ENCODE results near the gene C5AR1.
A peak's percentile ranks its signal among the peaks of the same experiment; 100 is the strongest.
"Not testable (repeated sequence)": the region's sequence is repeated elsewhere in the genome, so short reads cannot be mapped to it uniquely, and the experiment has no call there.

C5AR1 gene

DNA sequence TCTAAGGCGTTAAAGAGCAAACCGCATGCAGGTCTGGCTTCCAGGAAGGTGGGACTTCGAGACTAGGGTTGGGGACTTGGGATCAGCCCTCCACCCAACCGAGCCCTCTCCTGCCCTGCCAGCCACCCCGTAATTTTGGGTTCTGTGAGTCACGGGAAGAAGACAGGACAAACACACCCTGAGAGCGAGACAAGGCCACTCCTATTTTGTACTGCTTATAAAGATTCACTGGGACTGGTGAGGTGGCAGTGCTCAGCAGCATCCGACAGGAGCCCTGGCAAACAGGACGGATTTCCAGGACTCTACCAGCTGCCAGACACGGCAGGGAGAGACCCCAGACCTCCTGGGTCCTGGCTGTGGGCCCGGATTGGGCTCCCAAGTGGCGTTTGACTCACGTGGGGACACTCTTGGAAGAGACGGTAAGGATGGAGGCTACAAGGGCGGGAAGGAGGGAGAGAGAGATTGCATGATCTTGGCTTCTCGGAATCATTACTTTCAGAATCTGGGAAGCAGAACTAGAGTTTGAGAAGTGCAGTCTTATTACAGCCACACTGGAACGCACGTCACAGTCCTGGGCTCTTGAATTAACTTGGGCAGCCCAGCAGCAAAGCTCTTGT is 22.4 kb downstream of the C5AR1 start, which contains the start of gene C5AR2:
Gene C5AR2, plus strand, starts transcription at position 245 of the 617 bp plus-strand sequence. CDS start 8,625 bp downstream, outside the sequence.
- no peak within 1 kb of the TSS for H3K4me3 Mint-ChIP-seq
- H3K27me3 Mint-ChIP-seq (ENCODE audit: low read depth), result no peaks in the 10 kb centered on the region
- H3K4me1 Mint-ChIP-seq (ENCODE audit: low read depth), result peaks cover 14% of the 10 kb centered on the region
- H3K36me3 Mint-ChIP-seq (ENCODE audit: low read depth), result no peaks in the 10 kb centered on the region
- no peak for DNase-seq (ENCODE audit: low spot score)
- H3K9me3 Mint-ChIP-seq, result no peaks in the 10 kb centered on the region
- H3K27ac Mint-ChIP-seq, result no peak within 1 kb of the TSS

GRCh38 chr19:47336765-47337718 is 27.4 kb downstream of the C5AR1 start:
- Mint-ChIP-seq H3K27ac (peak overlapping the region; percentile 81), H3K4me3 (peak overlapping the region; percentile 34)
- not testable (repeated sequence) for H3K36me3 Mint-ChIP-seq (ENCODE audit: low read depth); H3K9me3 Mint-ChIP-seq; H3K27me3 Mint-ChIP-seq (ENCODE audit: low read depth); DNase-seq (ENCODE audit: low spot score); H3K4me1 Mint-ChIP-seq (ENCODE audit: low read depth)

GRCh38 chr19:47339196-47339880 is 29.7 kb downstream of the C5AR1 start:
- Mint-ChIP-seq H3K27ac (no peak overlapping the region), H3K27me3 (ENCODE audit: low read depth) (no peaks in the 10 kb centered on the region), H3K36me3 (ENCODE audit: low read depth) (no peaks in the 10 kb centered on the region), H3K4me1 (ENCODE audit: low read depth) (peaks cover 9% of the 10 kb centered on the region), H3K4me3 (no peak overlapping the region), H3K9me3 (no peaks in the 10 kb centered on the region)
- DNase-seq (ENCODE audit: low spot score), result no peak

DNA sequence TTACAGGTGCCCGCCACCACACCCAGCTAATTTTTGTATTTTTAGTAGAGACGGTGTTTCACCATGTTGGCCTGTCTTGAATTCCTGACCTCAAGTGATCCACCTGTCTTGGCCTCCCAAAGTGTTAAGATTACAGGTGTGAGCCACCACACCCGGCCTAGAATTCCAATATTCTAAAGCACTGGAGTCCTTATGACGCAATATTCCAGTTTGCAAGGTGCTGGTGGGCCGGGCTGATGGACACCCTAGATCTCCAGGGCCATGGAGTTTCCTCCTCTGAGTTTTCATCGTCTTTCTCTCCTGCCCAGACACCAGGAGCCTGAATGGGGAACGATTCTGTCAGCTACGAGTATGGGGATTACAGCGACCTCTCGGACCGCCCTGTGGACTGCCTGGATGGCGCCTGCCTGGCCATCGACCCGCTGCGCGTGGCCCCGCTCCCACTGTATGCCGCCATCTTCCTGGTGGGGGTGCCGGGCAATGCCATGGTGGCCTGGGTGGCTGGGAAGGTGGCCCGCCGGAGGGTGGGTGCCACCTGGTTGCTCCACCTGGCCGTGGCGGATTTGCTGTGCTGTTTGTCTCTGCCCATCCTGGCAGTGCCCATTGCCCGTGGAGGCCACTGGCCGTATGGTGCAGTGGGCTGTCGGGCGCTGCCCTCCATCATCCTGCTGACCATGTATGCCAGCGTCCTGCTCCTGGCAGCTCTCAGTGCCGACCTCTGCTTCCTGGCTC is 31.0 kb downstream of the C5AR1 start:
- Mint-ChIP-seq H3K9me3 (no peaks in the 10 kb centered on the region), H3K4me1 (ENCODE audit: low read depth) (peaks cover 9% of the 10 kb centered on the region), H3K4me3 (no peak overlapping the region)

DNA sequence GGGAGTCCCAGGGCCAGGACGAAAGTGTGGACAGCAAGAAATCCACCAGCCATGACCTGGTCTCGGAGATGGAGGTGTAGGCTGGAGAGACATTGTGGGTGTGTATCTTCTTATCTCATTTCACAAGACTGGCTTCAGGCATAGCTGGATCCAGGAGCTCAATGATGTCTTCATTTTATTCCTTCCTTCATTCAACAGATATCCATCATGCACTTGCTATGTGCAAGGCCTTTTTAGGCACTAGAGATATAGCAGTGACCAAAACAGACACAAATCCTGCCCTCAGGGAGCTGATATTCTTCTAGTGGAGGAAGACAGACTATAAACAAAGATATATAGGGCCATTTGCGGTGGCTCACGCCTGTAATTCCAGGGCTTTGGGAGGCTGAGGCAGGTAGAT is 32.1 kb downstream of the C5AR1 start:
- DNase-seq (ENCODE audit: low spot score), result no peak
- Mint-ChIP-seq H3K36me3 (ENCODE audit: low read depth) (no peaks in the 10 kb centered on the region), H3K4me3 (no peak overlapping the region), H3K4me1 (ENCODE audit: low read depth) (peaks cover under 1% of the 10 kb centered on the region), H3K27ac (no peak overlapping the region), H3K27me3 (ENCODE audit: low read depth) (no peaks in the 10 kb centered on the region), H3K9me3 (no peaks in the 10 kb centered on the region)

More for the DNA sequence above, 31.0 kb downstream of the C5AR1 start:
- Mint-ChIP-seq H3K27ac (no peak overlapping the region), H3K36me3 (ENCODE audit: low read depth) (no peaks in the 10 kb centered on the region), H3K27me3 (ENCODE audit: low read depth) (no peaks in the 10 kb centered on the region)
- no peak for DNase-seq (ENCODE audit: low spot score)

DNA sequence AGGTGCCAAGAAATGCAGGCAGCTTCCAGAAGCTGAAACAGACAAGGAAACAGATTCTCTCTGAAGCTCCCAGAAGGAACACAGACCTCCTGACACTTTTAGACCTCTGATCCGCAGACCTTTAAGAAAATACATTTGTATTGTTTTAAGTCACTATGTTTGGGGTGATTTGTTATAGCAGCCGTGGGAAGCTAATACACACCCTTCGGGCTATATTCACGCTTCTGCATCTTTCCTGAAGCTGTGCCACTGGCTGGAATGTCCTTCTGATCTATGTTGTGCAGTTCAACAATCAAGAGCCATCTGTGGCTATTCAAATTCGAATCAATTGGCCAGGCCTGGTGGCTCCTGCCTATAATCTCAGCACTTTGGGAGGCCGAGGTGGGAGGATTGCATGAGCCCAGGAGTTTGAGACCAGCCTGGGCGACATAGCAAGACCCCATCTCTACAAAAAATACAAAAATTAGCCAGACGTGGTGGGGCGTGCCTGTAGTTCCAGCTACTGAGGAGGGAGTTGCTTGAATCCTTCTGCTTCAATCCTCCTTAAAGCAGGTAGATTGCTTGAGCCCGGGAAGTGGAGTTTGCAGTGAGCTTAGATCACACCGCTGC is 33.6 kb downstream of the C5AR1 start:
- Mint-ChIP-seq H3K9me3 (no peaks in the 10 kb centered on the region), H3K27ac (no peak overlapping the region), H3K36me3 (ENCODE audit: low read depth) (no peaks in the 10 kb centered on the region), H3K4me1 (ENCODE audit: low read depth) (no peaks in the 10 kb centered on the region), H3K27me3 (ENCODE audit: low read depth) (no peaks in the 10 kb centered on the region), H3K4me3 (no peak overlapping the region)
- DNase-seq (ENCODE audit: low spot score), result no peak

- Mint-ChIP-seq H3K27me3 (ENCODE audit: low read depth) (peaks cover 2% of the 10 kb centered on the region), H3K4me3 (no peak overlapping the region), H3K27ac (no peak overlapping the region), H3K4me1 (ENCODE audit: low read depth) (peaks cover 8% of the 10 kb centered on the region), H3K36me3 (ENCODE audit: low read depth) (no peaks in the 10 kb centered on the region), H3K9me3 (no peaks in the 10 kb centered on the region)
- DNase-seq (ENCODE audit: low spot score), result no peak
These were observed 34.8 kb downstream of the C5AR1 start for GRCh38 chr19:47344425-47344824.

GRCh38 chr19:47346024-47346423 is 36.4 kb downstream of the C5AR1 start:
- H3K4me1 Mint-ChIP-seq (ENCODE audit: low read depth), result peaks cover 19% of the 10 kb centered on the region
- not testable (repeated sequence) for H3K4me3 Mint-ChIP-seq; H3K27ac Mint-ChIP-seq; DNase-seq (ENCODE audit: low spot score); H3K36me3 Mint-ChIP-seq (ENCODE audit: low read depth); H3K9me3 Mint-ChIP-seq; H3K27me3 Mint-ChIP-seq (ENCODE audit: low read depth)

GRCh38 chr19:47348819-47349795 is 39.4 kb downstream of the C5AR1 start, which contains the start of gene DHX34:
TSS of gene DHX34 (plus strand) at chr19:47349315. CDS start at chr19:47353031, 3,716 bp downstream.
- H3K27me3 Mint-ChIP-seq (ENCODE audit: low read depth), result peaks cover 2% of the 10 kb centered on the region

DNA sequence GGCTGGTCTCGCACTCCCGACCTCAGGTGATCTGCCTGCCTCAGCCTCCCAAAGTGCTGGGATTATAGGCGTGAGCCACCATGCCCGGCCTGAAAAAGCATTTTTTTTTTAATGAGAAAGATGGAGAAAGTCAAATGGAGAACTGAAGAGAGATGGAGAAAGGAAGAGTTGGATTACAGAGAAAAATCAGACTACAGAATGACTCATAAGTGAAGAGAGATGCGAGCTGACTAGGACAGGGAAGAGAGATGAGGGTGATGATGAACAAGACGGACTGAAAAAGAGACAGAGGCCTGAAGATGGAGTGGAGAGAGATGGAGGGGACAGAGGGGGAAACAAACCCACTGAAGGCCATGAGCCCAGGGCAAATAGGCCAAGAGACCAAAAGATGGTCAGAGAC is 41.0 kb downstream of the C5AR1 start:
- Mint-ChIP-seq H3K27me3 (ENCODE audit: low read depth) (peaks cover 2% of the 10 kb centered on the region), H3K4me3 (peak overlapping the region; percentile 37), H3K27ac (peak overlapping the region; percentile 49), H3K36me3 (ENCODE audit: low read depth) (peaks cover 23% of the 10 kb centered on the region), H3K9me3 (no peaks in the 10 kb centered on the region), H3K4me1 (ENCODE audit: low read depth) (peaks cover 26% of the 10 kb centered on the region)
- no peak for DNase-seq (ENCODE audit: low spot score)

More at GRCh38 chr19:47348819-47349795, 39.4 kb downstream of the C5AR1 start, which contains the start of gene DHX34:
- peak; percentile 100 for DNase-seq (ENCODE audit: low spot score)
- Mint-ChIP-seq H3K27ac (peak within 1 kb of the TSS; percentile 94), H3K36me3 (ENCODE audit: low read depth) (peaks cover 13% of the 10 kb centered on the region), H3K4me1 (ENCODE audit: low read depth) (peaks cover 26% of the 10 kb centered on the region), H3K9me3 (no peaks in the 10 kb centered on the region), H3K4me3 (peak within 1 kb of the TSS; percentile 98)

GRCh38 chr19:47351548-47351947 is 41.9 kb downstream of the C5AR1 start:
- Mint-ChIP-seq H3K9me3 (no peaks in the 10 kb centered on the region), H3K36me3 (ENCODE audit: low read depth) (peaks cover 31% of the 10 kb centered on the region), H3K4me3 (peak overlapping the region; percentile 12)

DNA sequence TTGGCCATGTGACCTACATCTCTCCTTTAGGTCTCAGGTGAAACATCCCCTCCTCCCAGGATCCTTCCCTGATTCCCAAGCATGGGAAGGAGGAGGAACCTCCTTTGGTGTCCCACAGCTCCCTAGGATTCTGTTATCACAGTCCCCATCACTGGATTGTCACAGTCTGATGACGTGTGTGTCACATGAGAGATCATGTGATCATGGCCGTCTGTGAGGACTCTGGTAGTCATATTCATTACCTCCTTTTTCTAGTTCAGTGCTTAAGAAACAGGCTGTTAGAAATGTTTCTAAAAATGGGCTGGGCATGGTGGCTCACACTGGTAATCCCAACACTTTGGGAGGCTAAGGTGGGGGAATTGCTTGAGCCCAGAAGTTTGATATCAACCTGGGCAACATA is 42.4 kb downstream of the C5AR1 start:
- H3K9me3 Mint-ChIP-seq, result no peaks in the 10 kb centered on the region
- DNase-seq (ENCODE audit: low spot score), result no peak

More at GRCh38 chr19:47351548-47351947, 41.9 kb downstream of the C5AR1 start:
- Mint-ChIP-seq H3K27me3 (ENCODE audit: low read depth) (peaks cover 2% of the 10 kb centered on the region), H3K4me1 (ENCODE audit: low read depth) (peaks cover 26% of the 10 kb centered on the region), H3K27ac (no peak overlapping the region)
- no peak for DNase-seq (ENCODE audit: low spot score)

More for the DNA sequence above, 42.4 kb downstream of the C5AR1 start:
- Mint-ChIP-seq H3K27me3 (ENCODE audit: low read depth) (peaks cover 2% of the 10 kb centered on the region), H3K4me3 (no peak overlapping the region), H3K36me3 (ENCODE audit: low read depth) (peaks cover 36% of the 10 kb centered on the region), H3K4me1 (ENCODE audit: low read depth) (peaks cover 26% of the 10 kb centered on the region), H3K27ac (no peak overlapping the region)
